Keratinocyte (primary cell): ENCODE measurements around the gene CHL1.

Experiments used
- EZH2 ChIP-seq: IDR thresholded peaks from one replicate; pipeline ENCODE4 v1.6.1; 2012; ENCODE audit warnings: inconsistent platforms, mild to moderate bottlenecking, low read length, moderate library complexity
- TF ChIP-seq, protein P1 (sequence below), 3 experiments: IDR thresholded peaks in 1 of 3; conservative IDR thresholded peaks in 1 of 3; optimal IDR thresholded peaks in 1 of 3; 2 replicates in 2 of 3; 3 replicates in 1 of 3; pipeline versions ENCODE3 to v1.5.1; 2011; ENCODE audit warnings: low read length in 3 of 3, mild to moderate bottlenecking in 3 of 3, moderate library complexity in 2 of 3, control low read depth in 1 of 3, inconsistent platforms in 1 of 3; ENCODE audit not compliant: insufficient read depth in 2 of 3; ENCODE audit errors: extremely low read depth in 1 of 3

- TF ChIP-seq, protein P1, sequence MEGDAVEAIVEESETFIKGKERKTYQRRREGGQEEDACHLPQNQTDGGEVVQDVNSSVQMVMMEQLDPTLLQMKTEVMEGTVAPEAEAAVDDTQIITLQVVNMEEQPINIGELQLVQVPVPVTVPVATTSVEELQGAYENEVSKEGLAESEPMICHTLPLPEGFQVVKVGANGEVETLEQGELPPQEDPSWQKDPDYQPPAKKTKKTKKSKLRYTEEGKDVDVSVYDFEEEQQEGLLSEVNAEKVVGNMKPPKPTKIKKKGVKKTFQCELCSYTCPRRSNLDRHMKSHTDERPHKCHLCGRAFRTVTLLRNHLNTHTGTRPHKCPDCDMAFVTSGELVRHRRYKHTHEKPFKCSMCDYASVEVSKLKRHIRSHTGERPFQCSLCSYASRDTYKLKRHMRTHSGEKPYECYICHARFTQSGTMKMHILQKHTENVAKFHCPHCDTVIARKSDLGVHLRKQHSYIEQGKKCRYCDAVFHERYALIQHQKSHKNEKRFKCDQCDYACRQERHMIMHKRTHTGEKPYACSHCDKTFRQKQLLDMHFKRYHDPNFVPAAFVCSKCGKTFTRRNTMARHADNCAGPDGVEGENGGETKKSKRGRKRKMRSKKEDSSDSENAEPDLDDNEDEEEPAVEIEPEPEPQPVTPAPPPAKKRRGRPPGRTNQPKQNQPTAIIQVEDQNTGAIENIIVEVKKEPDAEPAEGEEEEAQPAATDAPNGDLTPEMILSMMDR (optimal IDR thresholded peaks at IDR 0.05 in 1 of 3, IDR thresholded peaks at IDR 0.05 in 1 of 3, conservative IDR thresholded peaks at IDR 0.05 in 1 of 3; ENCODE audit: extremely low read depth in 1 of 3, insufficient read depth in 2 of 3, low read length in 3 of 3) = no peak
- TF ChIP-seq EZH2 = no peak
Observed at GRCh38 chr3:278300-279064, 81.9 kb downstream of the CHL1 start.
